GM10248 (cell line): ENCODE measurements around the gene RRAS.

Experiments used
- CTCF ChIA-PET: fragments of 300-600 bp; sonication (Branson Sonifier 250); formaldehyde crosslinking; extraction: SDS; loops from one replicate; lab custom pipeline; 2021; ENCODE audit warnings: antibody characterized with exemption; lab: Yijun Ruan, JAX
- POLR2A ChIA-PET: fragments of 350-650 bp; sonication (Branson Sonifier 250); formaldehyde crosslinking; extraction: SDS; loops from one replicate; lab custom pipeline; 2020; ENCODE audit warnings: antibody characterized with exemption; lab: Yijun Ruan, JAX
- DNase-seq: peaks from one replicate; pipeline ENCODE4 v3.0.0; 2012; ENCODE audit errors: extremely low spot score
- CTCF ChIP-seq: IDR thresholded peaks from 2 replicates; pipeline ENCODE4 v1.5.1; 2012; ENCODE audit warnings: mild to moderate bottlenecking, low read depth; ENCODE audit errors: extremely low read depth, missing control alignments, control extremely low read depth

The RRAS gene

GRCh38 chr19:49642492-49643035 lies 2.6 kb upstream of the RRAS start:
- POLR2A ChIA-PET: interaction anchor here (0.8 to 3.1 kb wide), 8 partner anchors 22 to 286 kb away, joined by 3 to 29 read pairs (median 3); partner anchors contain the start of genes ATF5, BCL2L12, IRF3 and NOSIP
- TF ChIP-seq CTCF: no peak
- CTCF ChIA-PET: interaction anchor here (1.1 to 4.8 kb wide), 5 partner anchors 13 to 72 kb away, joined by 3 to 48 read pairs (median 5); no protein-coding TSS in a partner anchor
- no peak for DNase-seq

- POLR2A ChIA-PET: interaction anchor here (0.5 to 3.1 kb wide), 10 partner anchors 23 to 146 kb away, joined by 3 to 29 read pairs (median 3); partner anchors contain the start of genes AP2A1, BCL2L12, IRF3 and NOSIP
- TF ChIP-seq CTCF: no peak
- CTCF ChIA-PET: interaction anchor here (1.1 to 4.8 kb wide), 3 partner anchors 13 to 32 kb away, joined by 3 to 48 read pairs (median 7); no protein-coding TSS in a partner anchor
- DNase-seq: peak; percentile 97
Observed at GRCh38 chr19:49641688-49642491, 1.9 kb upstream of the RRAS start, which contains the start of gene SCAF1. Gene SCAF1 (plus strand): TSS chr19:49642209. CDS start chr19:49645027, 2,818 bp downstream.

GRCh38 chr19:49639401-49640112 lies 386 bp downstream of the RRAS start:
- ChIA-PET CTCF (interaction anchor here (0.9 to 4.8 kb wide), 7 partner anchors 16 to 93 kb away, joined by 3 to 48 read pairs (median 4); no protein-coding TSS in a partner anchor), POLR2A (interaction anchor here (0.6 to 3.1 kb wide), 12 partner anchors 15 to 1031 kb away, joined by 3 to 29 read pairs (median 4); partner anchors contain the start of genes KCNC3, NOSIP, PRMT1 and RPL13A)
- no peak for DNase-seq
- no peak for TF ChIP-seq CTCF

GRCh38 chr19:49637821-49638738 lies 1.9 kb downstream of the RRAS start:
- POLR2A ChIA-PET: no interaction called here
- DNase-seq: no peak
- CTCF ChIA-PET: no interaction called here
- TF ChIP-seq CTCF: no peak

GRCh38 chr19:49636233-49636932 lies 3.6 kb downstream of the RRAS start:
- TF ChIP-seq CTCF: no peak
- DNase-seq: no peak
- CTCF ChIA-PET: no interaction called here
- POLR2A ChIA-PET: no interaction called here
